Cerebellar cortex (tissue), 1 donor: Measurements from ENCODE around the gene TAS2R38.
"Not testable (repeated sequence)": the region's sequence is repeated elsewhere in the genome, so short reads cannot be mapped to it uniquely, and the experiment has no call there.

Source experiments
- DNase-seq: peaks from one replicate; pipeline ENCODE4 v3.0.0-alpha.2; 2015; ENCODE audit warnings: low spot score

TAS2R38 gene

GRCh38 chr7:141973673-141974072 is at the start of gene TAS2R38:
Gene TAS2R38 (minus strand): TSS chr7:141973773. CDS start chr7:141973689, 84 bp downstream.
- DNase-seq: no peak

- no peak for DNase-seq
These were observed 44.6 kb upstream of the TAS2R38 start for GRCh38 chr7:142018154-142018553.

DNA sequence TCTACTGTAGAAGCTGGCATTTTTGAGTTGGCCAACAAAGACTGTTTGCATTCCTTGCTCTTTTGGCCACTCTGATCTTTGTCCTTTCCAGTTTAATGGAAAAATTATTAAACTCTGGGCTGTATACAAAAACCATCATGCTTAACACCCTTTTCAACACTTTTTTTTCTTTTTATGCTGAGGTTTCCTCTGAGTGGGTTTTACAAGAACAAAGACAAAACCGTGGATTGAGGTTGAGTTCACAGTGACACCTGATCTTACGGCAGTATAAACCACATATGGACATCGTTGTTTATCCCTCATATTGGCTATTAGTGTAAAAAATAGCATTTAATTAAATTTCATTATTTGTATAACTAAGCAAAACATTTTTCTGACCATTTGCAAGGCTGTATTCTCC is 43.9 kb upstream of the TAS2R38 start:
- DNase-seq: no peak

DNA sequence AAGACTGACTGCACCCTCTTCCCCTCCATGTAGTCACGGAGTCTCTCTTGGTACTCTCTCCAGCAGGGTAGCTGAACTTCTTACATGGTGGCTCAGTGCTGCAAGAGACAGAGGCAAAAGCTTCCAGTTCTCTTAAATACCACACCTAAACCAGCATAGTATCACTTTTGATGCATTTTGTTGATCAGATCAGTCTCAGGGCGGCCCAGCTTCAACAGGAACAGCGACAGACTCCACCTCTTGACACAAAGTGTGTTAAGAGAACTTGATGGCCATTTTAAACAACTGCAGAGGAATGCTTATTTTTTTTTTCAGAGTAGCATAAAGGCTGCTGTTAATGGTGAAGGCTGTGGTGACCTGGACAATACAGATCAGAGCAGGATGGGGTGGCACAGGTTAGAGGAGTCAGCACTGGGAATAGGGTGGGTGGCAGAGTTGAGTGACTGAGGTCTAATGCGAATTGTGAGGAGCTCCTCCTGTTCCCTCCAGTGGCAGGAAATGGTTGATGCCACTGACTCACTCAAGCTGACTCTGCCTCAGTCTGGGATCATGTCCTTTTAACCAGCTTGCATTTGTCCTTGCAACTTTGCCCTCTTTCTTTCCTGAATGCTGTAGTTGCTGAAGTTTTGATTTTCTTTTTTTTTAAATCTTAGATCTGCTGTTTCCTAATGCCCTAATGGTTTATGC is 39.4 kb upstream of the TAS2R38 start:
- DNase-seq: no peak

DNA sequence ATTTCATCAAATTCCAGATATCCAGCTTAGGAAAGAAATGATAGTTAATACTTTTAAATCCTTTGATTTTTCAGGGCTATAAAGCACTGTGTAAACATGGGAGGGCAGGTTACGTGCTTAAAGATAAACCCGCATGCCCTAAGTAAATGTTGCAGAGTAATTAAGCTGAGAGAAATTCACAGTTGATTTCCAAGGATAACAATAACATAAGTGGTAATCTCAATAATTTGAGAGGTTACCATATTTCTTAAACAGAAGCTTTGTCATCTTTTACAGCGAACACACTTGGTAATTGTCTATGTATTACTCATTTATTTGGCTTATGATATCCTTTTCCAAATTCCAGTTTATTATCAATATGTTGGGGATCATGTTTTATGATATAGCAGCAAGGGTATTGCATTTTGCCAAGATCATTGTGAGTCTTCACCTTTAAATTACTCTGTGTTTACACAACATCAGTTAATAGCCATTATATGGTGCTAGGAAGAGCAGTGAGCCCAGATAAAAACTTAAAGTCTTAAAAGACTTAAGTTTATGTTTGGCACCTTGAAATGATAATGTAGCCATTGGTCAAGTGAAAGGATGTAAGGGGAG is 37.5 kb upstream of the TAS2R38 start:
- DNase-seq: no peak

GRCh38 chr7:142009187-142009586 is 35.6 kb upstream of the TAS2R38 start:
- DNase-seq: no peak

DNA sequence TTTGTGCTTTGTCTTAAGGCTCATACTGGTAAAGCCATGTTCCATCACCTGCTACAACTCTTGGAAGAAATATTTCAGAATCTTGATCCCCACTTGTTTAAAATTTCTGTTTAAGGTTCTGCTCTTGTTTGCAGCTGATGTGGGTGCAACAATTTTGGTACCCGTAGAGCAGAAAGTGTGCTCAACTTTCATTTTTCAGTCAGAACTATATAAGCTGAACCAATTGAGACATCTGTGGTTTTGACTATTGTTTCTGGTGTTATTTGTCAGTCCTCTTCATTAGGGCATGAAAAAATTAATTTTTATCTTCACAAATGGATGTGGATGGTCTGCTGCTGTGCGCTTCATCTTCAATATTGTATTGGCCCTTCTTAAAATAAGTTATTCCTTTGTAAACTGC is 33.0 kb upstream of the TAS2R38 start:
- DNase-seq: no peak

DNA sequence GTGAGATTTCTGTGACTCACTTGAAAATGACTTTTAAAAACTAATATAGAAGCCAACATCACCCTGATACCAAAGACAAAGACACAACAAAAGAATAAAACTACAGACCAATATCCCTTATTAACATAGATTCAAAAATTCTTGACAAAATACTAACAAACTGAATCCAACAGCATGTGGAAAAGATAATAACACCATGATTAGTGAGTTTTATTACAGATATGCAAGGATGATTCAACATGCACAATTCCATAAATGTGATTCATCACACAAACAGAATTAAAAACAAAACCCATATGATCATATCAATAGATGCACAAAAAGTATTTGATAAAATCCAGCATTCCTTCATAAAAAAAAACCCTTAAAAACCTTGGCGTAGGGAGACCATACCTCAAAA is 28.6 kb upstream of the TAS2R38 start:
- DNase-seq: no peak

GRCh38 chr7:142001163-142001874 is 27.7 kb upstream of the TAS2R38 start:
- no peak for DNase-seq

- no peak for DNase-seq
These were observed 26.7 kb upstream of the TAS2R38 start for GRCh38 chr7:142000244-142000643.

GRCh38 chr7:141999058-141999623 is 25.6 kb upstream of the TAS2R38 start:
- no peak for DNase-seq

GRCh38 chr7:141993354-141993753 is 19.8 kb upstream of the TAS2R38 start:
- no peak for DNase-seq

DNA sequence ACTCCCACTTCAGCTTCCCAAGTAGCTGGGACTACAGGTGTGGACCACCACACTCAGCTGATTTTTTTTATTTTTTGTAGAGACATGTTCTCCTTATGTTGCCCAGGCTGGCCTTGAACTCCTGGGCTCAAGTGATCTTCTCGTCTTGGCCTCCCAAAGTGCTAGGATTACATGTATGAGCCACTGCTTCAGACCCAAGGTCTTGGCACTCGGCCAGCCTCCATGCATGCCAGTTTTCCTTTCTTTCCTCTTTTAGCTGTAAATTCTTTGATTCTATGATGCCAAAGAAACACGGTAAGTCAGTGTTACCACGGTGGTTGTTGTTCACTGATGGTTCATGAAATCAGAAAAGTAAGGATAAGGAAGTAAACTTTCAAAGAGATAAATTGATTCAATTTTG is 19.1 kb upstream of the TAS2R38 start:
- DNase-seq: no peak

DNA sequence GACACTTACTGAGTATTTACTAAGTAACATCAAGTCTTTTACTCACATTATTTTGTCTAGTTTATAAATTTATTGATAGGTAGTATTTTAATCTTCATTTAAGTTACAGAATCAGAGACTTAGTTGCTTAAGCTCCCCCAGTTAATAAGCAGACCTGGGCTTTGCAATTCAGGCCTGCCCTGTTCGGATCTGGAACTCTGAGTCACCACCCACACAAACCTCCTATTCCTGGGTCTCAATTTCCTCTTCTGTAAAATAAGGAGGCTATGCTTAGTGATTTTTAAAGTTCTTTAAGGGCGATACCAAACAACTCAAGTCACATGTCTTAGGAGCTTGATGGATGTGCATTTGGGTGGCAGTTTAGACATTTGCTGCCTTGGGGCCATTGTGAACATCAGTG is 18.6 kb upstream of the TAS2R38 start:
- DNase-seq: no peak

DNA sequence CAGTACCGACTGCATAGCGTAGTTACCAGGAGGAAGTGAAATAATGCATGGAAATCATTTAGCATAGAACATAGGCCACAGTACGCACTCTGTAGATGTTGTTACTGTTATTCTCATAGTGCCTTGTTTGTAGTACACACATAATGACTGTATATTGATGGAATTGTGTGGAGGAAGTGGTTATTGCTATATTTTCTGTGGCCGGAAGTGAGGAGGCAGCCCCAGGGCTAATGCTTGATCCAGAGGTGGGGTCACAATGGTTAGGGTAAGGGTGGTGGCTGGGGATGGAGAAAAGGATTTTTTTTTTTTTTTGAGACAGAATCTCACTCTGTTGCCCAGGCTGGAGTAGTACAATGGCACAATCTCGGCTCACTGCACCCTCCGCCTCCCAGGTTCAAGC is 17.6 kb upstream of the TAS2R38 start:
- DNase-seq: no peak

DNA sequence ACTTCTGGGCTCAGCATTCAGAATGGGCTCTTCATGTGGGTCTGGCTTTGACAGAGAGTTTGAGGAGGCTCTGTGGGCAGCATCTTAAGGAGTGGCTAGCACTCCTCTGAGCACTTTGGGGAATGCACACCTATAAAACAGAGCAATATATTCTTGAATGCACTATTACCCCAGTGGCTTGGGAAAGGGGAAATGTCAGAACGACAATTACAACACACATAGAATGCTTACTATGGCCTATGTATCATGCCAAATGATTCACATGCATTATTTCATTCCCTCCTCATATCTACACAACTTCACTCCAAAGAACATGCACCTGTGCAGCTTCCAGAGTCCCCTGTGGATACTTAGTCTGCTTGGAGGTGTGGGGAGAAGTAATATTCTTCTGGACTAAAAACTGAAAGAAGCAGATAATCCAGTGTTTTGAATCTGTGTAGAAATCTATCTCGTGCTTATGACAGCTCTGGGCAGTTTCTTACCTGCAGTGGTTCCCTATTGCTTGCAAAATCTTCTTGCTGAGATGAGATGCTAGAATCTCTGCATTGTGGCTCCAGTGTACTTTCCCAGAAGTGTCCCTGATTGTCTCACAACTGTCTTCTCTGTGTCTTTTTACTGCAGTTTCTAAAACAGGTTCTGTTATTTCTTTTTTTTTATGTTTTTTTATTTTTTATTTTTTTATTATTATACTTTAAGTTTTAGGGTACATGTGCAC is 16.6 kb upstream of the TAS2R38 start:
- DNase-seq: no peak

GRCh38 chr7:141987803-141988202 is 14.2 kb upstream of the TAS2R38 start:
- not testable (repeated sequence) for DNase-seq

- no peak for DNase-seq
These were observed 13.3 kb upstream of the TAS2R38 start for GRCh38 chr7:141986923-141987322.

- DNase-seq: not testable (repeated sequence)
These were observed 12.4 kb upstream of the TAS2R38 start for GRCh38 chr7:141985926-141986325.

DNA sequence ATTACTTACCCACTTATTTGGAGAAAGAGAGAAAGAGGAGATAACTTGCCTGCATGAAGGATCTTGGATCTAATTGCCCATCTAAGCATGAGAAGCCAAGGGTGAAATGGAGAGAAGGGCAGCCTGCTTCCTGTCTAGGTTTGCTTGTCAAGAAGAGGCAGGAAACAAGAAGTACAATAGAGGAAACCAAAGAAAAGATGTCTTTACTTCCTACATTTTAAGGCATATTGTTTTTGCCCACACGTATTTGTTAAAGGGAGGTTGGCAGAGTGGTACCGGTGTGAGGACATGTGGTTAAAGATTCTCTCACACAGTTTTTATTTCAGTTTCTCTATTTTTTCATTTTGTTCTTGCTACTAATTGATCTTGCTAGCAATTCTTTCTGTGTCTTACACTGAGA is 6.0 kb upstream of the TAS2R38 start:
- DNase-seq: no peak

GRCh38 chr7:141978351-141978750 is 4.8 kb upstream of the TAS2R38 start:
- no peak for DNase-seq

DNA sequence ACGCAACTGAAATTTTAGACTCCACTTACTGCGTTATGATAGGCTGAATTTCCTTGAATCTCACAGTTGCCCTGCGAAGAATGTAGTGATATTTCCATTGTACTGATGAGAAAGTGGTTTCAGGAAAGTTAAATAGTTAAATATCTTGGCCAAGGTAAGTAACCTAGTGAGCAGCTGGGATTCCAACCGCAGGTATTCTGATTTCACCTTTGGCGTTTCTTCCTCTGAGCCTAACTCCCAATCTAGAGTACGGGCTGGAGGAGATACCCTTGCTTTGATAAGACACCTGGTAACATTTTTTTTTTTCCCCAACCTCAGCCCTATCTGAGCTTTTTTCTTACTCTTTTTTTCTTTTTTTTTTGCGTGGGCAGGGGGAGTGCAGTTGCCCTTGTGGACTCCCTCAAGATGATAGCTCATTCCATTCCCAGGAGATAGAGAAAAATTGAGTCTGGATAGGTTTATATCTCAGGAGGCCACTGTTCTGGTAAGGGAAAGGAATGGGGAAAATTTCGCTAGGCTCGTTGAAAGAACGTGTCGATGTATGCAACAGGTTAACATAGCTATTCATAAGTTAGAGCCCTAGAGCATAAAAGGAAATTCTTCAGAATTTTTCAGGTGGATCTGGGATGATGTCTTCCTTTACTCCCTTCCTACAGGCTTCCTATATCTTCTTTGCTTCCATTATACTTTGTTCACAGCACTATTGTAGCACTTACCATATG is 3.1 kb upstream of the TAS2R38 start:
- no peak for DNase-seq
